ENCODE measurements around the gene SLC9A8. TPM values are rescaled to one million over a fixed set of nuclear protein-coding genes. Genes with fewer than 3 reads are reported as not detected.

SLC9A8 gene
- total RNA-seq, 4 donors from 2014 or later: 9.0 to 31.0 (median 16.6) TPM

DNA sequence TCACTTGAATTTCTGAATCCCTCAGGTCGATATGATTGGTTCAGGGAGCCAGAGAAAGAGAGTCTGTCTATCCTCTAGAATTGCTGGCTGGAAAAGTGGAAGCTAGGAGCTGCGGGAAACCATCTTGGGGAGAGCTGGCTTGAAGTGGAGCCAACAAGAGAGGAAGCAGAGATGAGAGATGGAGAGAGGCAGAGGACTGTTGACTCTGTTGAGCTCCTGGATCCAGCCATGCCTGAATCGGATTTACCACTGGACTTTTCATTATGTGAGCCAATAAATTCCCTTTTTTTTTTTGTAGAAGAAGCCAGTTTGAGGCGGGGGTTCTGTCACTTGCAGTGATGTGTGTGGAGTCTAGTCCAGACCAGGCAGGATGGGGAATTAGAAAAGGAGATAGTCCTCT, 13.9 kb upstream of the SLC9A8 start:
- H3K36me3 ChIP-seq: no peaks in the 10 kb centered on the region
- no peak overlapping the region for H3K4me3 ChIP-seq
- TF ChIP-seq, protein P1, sequence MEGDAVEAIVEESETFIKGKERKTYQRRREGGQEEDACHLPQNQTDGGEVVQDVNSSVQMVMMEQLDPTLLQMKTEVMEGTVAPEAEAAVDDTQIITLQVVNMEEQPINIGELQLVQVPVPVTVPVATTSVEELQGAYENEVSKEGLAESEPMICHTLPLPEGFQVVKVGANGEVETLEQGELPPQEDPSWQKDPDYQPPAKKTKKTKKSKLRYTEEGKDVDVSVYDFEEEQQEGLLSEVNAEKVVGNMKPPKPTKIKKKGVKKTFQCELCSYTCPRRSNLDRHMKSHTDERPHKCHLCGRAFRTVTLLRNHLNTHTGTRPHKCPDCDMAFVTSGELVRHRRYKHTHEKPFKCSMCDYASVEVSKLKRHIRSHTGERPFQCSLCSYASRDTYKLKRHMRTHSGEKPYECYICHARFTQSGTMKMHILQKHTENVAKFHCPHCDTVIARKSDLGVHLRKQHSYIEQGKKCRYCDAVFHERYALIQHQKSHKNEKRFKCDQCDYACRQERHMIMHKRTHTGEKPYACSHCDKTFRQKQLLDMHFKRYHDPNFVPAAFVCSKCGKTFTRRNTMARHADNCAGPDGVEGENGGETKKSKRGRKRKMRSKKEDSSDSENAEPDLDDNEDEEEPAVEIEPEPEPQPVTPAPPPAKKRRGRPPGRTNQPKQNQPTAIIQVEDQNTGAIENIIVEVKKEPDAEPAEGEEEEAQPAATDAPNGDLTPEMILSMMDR (IDR thresholded peaks at IDR 0.05): no peak
- TF ChIP-seq POLR2A (IDR thresholded peaks at IDR 0.05) (no peak), EP300 (IDR thresholded peaks at IDR 0.05; ENCODE audit: low read depth) (no peak), POLR2AphosphoS5 (IDR thresholded peaks at IDR 0.05) (no peak)
- peaks cover 0 to 31% (median 11%) of the 10 kb centered on the region in 4 donors for H3K4me1 ChIP-seq
- WGBS, 2 donors (ENCODE audit: low coverage in 1 of 2): 92% methylated on average over 4 of the region's 4 CpGs
- H3K27me3 ChIP-seq: no peaks in the 10 kb centered on the region
- H3K9me3 ChIP-seq: no peaks in the 10 kb centered on the region
- in situ Hi-C loops (cut with MboI; ENCODE audit: low pct_ligation_motif_present in 1 of 4, low pct_unique_long_range_greater_than_20kb in 1 of 4, low sequenced_read_pairs in 3 of 4): no loop called here
- intact Hi-C loops (cut with DNase I; ENCODE audit: low total_unique reads): no loop called here
- no peak for DNase-seq
- H3K27ac ChIP-seq: no peak overlapping the region

DNA sequence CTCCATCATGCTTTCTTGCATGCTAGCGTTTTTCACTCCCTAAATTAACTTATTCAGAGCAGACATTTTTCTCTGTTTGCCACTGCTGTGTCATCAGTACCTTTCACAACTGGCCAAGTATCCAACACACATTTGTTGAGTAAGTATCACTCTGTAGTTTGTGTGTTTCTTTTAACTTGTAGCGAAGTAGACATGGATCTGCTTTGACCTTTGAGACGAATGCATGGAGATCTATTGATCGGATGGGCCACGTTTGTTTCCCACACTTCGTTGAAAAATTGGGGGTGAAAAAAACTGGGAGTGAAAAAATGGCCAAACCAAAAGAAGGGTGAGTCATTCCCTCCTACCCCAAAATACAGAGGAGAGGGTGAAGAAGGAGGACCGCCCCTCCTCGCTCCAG, 12.9 kb upstream of the SLC9A8 start:
- Histone ChIP-seq H3K4me3 (no peak overlapping the region), H3K4me1 (peaks cover 0 to 29% (median 2%) of the 10 kb centered on the region in 4 donors), H3K27ac (no peak overlapping the region), H3K9me3 (no peaks in the 10 kb centered on the region), H3K27me3 (no peaks in the 10 kb centered on the region), H3K36me3 (no peaks in the 10 kb centered on the region)
- DNase-seq: no peak
- intact Hi-C loops (cut with DNase I; ENCODE audit: low total_unique reads): no loop called here
- TF ChIP-seq POLR2AphosphoS5 (IDR thresholded peaks at IDR 0.05): no peak
- no peak for TF ChIP-seq POLR2A (IDR thresholded peaks at IDR 0.05)
- no peak for TF ChIP-seq EP300 (IDR thresholded peaks at IDR 0.05; ENCODE audit: low read depth)
- TF ChIP-seq, protein P1 (IDR thresholded peaks at IDR 0.05): no peak
- in situ Hi-C loops (cut with MboI; ENCODE audit: low pct_ligation_motif_present in 1 of 4, low pct_unique_long_range_greater_than_20kb in 1 of 4, low sequenced_read_pairs in 3 of 4): no loop called here
- WGBS, 2 donors (ENCODE audit: low coverage in 1 of 2): 86 to 87% methylated on average over 8 of the region's 8 CpGs

DNA sequence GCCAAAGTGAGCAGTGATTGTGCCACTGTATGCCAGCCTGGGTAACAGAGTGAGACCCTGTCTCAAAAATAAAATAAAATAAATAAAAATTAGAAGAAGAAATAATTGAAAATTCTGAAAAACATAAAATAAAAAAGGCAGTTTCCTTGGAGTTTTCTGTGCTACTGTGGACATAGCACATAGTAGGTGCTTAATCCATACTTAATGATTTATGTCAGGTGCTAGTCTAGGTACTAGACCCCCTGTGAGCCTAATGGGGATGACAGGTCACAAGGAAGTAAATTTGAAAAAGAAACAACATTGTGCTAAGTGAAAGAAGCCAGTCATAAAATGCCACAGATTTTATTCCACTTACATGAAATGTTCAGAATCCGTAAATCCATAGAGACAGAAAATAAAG, 9.2 kb upstream of the SLC9A8 start:
- H3K36me3 ChIP-seq: no peaks in the 10 kb centered on the region
- intact Hi-C loops (cut with DNase I; ENCODE audit: low total_unique reads) (no loop called here), in situ Hi-C loops (cut with MboI; ENCODE audit: low pct_ligation_motif_present in 1 of 4, low pct_unique_long_range_greater_than_20kb in 1 of 4, low sequenced_read_pairs in 3 of 4) (no loop called here)
- H3K27ac ChIP-seq: peak overlapping the region in 1 of 4 donors; percentile 22
- no peaks in the 10 kb centered on the region for H3K9me3 ChIP-seq
- 86% methylated on average over 1 of the region's 1 CpG for whole genome bisulfite sequencing, 2 donors (ENCODE audit: low coverage in 1 of 2)
- no peak for DNase-seq
- TF ChIP-seq POLR2A (IDR thresholded peaks at IDR 0.05) (no peak), EP300 (IDR thresholded peaks at IDR 0.05; ENCODE audit: low read depth) (no peak), POLR2AphosphoS5 (IDR thresholded peaks at IDR 0.05) (no peak)
- TF ChIP-seq, protein P1 (IDR thresholded peaks at IDR 0.05): no peak
- H3K27me3 ChIP-seq: no peaks in the 10 kb centered on the region
- peaks cover 0 to 20% (median 2%) of the 10 kb centered on the region in 4 donors for H3K4me1 ChIP-seq
- no peak overlapping the region for H3K4me3 ChIP-seq

DNA sequence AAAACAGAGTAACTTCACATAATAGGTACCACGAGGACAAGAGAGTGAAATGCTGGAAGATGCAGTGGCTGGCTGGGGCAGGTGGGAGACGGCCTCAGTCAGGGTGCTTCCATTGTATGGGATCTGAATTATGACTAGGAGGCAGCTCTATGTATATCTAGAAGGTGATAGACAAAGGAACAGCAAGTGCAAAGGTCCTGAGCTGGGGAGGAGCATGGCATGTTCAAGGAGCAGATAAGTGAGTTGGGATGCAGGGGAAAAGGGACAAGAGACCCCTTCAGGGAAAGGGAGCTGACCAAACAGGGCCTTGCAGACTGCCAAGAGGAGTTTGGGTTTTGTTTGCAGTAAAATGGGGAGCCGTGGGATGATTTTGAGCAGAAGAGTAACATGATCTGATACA, 8.3 kb upstream of the SLC9A8 start:
- H3K4me3 ChIP-seq: no peak overlapping the region
- H3K27ac ChIP-seq: peak overlapping the region in 3 of 4 donors; percentile 58 to 77 (median 74)
- no peak for DNase-seq
- TF ChIP-seq, protein P1 (IDR thresholded peaks at IDR 0.05): no peak
- TF ChIP-seq POLR2AphosphoS5 (IDR thresholded peaks at IDR 0.05): no peak
- no peak for TF ChIP-seq EP300 (IDR thresholded peaks at IDR 0.05; ENCODE audit: low read depth)
- TF ChIP-seq POLR2A (IDR thresholded peaks at IDR 0.05): no peak
- WGBS, 2 donors (ENCODE audit: low coverage in 1 of 2): 83 to 88% methylated on average over 2 to 3 of the region's 3 CpGs
- H3K9me3 ChIP-seq: no peaks in the 10 kb centered on the region
- H3K36me3 ChIP-seq: no peaks in the 10 kb centered on the region
- intact Hi-C loops (cut with DNase I; ENCODE audit: low total_unique reads): no loop called here
- peaks cover 0 to 20% (median 2%) of the 10 kb centered on the region in 4 donors for H3K4me1 ChIP-seq
- no peaks in the 10 kb centered on the region for H3K27me3 ChIP-seq
- in situ Hi-C loops (cut with MboI; ENCODE audit: low pct_ligation_motif_present in 1 of 4, low pct_unique_long_range_greater_than_20kb in 1 of 4, low sequenced_read_pairs in 3 of 4): no loop called here
